Measurements from ENCODE around the gene CRTAC1.

Gene CRTAC1

DNA sequence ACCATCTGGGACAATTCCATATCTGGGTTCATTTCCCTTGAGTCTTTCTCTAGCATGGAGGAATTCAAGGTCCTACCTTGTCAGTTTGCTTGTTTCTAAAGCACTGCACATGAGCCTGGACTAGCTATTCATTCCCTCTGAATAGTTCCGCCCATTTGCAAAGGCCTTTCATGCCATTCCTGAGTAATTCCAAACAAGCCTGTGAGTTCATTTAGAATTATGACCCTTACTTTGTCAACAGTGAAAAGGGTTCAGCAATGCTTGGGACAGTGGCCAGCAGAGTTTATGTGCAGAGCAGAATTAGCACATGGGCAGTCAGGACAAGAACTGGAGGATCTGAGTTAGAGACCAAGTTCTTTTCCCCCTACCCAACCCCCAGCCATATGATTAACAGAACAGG is 27.9 kb upstream of the CRTAC1 start:
- no peak for DNase-seq (ENCODE audit: insufficient read length, low spot score)
- TF ChIP-seq TAF1 (IDR thresholded peaks at IDR 0.05; ENCODE audit: low read depth, low read length), result no peak
- no peak for TF ChIP-seq POLR2AphosphoS5 (IDR thresholded peaks at IDR 0.05; ENCODE audit: low read depth, low read length)
- no peak for TF ChIP-seq POU2F2 (IDR thresholded peaks at IDR 0.05; ENCODE audit: low read depth, low read length)
- TF ChIP-seq SPI1 (IDR thresholded peaks at IDR 0.05; ENCODE audit: low read depth, low read length), result no peak
- no peak for TF ChIP-seq POLR2A (IDR thresholded peaks at IDR 0.05; ENCODE audit: low read depth, low read length)
- TF ChIP-seq PAX5 (IDR thresholded peaks at IDR 0.05; ENCODE audit: insufficient read depth, low read length, severe bottlenecking), result no peak
- FAIRE-seq, result no peak

DNA sequence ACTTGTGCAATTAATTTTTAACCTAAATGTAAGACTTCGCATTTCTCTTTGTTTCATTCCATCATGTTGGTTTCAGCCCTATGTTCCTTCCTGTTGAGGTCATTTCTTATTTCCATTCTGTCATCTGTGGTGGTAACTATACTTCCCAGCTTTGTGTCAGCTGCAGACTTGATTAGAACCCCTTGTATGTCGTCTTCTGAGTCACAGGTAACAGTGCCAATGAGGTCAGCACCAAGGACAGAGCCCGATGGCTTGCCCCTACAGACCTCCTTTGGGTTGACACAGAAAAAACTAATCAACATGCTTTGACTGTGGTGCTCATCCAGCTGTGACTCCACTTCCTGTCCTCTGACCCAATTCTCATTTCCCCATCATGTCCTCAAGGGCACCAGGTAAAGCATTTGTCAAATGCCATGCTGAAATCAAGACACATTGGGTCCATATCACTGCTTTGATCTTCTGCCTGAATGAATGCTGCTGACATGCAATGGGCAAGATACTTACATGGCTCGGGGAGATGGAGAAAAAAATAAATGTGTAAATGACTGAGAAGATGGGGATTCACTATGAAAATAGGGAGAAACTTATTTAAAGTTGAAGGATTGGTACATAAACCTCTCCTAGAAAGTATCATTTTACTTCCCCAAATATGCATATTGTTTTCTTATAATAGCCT is 25.6 kb upstream of the CRTAC1 start:
- no peak for TF ChIP-seq POU2F2 (IDR thresholded peaks at IDR 0.05; ENCODE audit: low read depth, low read length)
- DNase-seq (ENCODE audit: insufficient read length, low spot score), result no peak
- FAIRE-seq, result no peak

GRCh38 chr10:98047009-98047741 is 16.8 kb upstream of the CRTAC1 start:
- TF ChIP-seq POLR2AphosphoS5 (IDR thresholded peaks at IDR 0.05; ENCODE audit: low read depth, low read length), result no peak
- no peak for TF ChIP-seq SPI1 (IDR thresholded peaks at IDR 0.05; ENCODE audit: low read depth, low read length)
- TF ChIP-seq POU2F2 (IDR thresholded peaks at IDR 0.05; ENCODE audit: low read depth, low read length), result no peak
- TF ChIP-seq POLR2A (IDR thresholded peaks at IDR 0.05; ENCODE audit: low read depth, low read length), result no peak
- TF ChIP-seq TAF1 (IDR thresholded peaks at IDR 0.05; ENCODE audit: low read depth, low read length), result no peak
- TF ChIP-seq PAX5 (IDR thresholded peaks at IDR 0.05; ENCODE audit: insufficient read depth, low read length, severe bottlenecking), result no peak
- DNase-seq (ENCODE audit: insufficient read length, low spot score), result no peak
- no peak for FAIRE-seq

DNA sequence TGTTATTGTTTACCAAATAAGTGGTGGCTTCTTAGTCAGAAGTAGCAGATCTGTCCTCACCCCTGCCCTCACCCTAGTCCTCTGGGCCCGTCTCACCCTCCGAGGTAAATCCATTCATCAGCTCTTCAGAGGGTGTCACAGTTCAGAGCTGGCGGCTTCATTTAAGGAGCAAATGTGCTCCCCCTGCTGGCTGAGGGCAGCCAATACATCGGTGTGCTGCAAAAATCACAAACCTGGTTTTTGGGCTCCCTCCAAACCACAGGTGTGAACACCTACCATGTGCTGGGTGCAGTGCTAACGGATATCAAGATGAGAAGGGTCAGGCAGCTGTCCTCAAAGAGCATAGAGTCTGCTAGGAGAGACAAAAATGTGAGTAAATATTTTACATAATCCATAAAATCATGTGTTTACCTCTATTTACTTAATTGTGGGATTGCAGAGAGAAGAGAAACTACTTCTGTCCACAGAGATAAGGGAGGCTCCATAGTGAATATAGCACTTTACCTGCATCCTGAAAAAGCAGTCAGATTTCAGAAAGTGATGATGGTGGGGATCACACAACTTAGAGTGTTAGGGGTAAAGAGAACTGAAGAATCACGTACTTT is 15.5 kb upstream of the CRTAC1 start:
- TF ChIP-seq SPI1 (IDR thresholded peaks at IDR 0.05; ENCODE audit: low read depth, low read length) (no peak), TAF1 (IDR thresholded peaks at IDR 0.05; ENCODE audit: low read depth, low read length) (no peak), POU2F2 (IDR thresholded peaks at IDR 0.05; ENCODE audit: low read depth, low read length) (no peak), PAX5 (IDR thresholded peaks at IDR 0.05; ENCODE audit: insufficient read depth, low read length, severe bottlenecking) (no peak), POLR2AphosphoS5 (IDR thresholded peaks at IDR 0.05; ENCODE audit: low read depth, low read length) (no peak), POLR2A (IDR thresholded peaks at IDR 0.05; ENCODE audit: low read depth, low read length) (no peak)
- DNase-seq (ENCODE audit: insufficient read length, low spot score) (no peak), FAIRE-seq (peak; percentile 93)

GRCh38 chr10:98041352-98042043 is 11.1 kb upstream of the CRTAC1 start:
- peak; percentile 69 for FAIRE-seq
- TF ChIP-seq PAX5 (IDR thresholded peaks at IDR 0.05; ENCODE audit: insufficient read depth, low read length, severe bottlenecking), result no peak
- no peak for TF ChIP-seq POLR2A (IDR thresholded peaks at IDR 0.05; ENCODE audit: low read depth, low read length)
- no peak for TF ChIP-seq POU2F2 (IDR thresholded peaks at IDR 0.05; ENCODE audit: low read depth, low read length)
- no peak for TF ChIP-seq SPI1 (IDR thresholded peaks at IDR 0.05; ENCODE audit: low read depth, low read length)
- TF ChIP-seq TAF1 (IDR thresholded peaks at IDR 0.05; ENCODE audit: low read depth, low read length), result no peak
- TF ChIP-seq POLR2AphosphoS5 (IDR thresholded peaks at IDR 0.05; ENCODE audit: low read depth, low read length), result no peak
- no peak for DNase-seq (ENCODE audit: insufficient read length, low spot score)

DNA sequence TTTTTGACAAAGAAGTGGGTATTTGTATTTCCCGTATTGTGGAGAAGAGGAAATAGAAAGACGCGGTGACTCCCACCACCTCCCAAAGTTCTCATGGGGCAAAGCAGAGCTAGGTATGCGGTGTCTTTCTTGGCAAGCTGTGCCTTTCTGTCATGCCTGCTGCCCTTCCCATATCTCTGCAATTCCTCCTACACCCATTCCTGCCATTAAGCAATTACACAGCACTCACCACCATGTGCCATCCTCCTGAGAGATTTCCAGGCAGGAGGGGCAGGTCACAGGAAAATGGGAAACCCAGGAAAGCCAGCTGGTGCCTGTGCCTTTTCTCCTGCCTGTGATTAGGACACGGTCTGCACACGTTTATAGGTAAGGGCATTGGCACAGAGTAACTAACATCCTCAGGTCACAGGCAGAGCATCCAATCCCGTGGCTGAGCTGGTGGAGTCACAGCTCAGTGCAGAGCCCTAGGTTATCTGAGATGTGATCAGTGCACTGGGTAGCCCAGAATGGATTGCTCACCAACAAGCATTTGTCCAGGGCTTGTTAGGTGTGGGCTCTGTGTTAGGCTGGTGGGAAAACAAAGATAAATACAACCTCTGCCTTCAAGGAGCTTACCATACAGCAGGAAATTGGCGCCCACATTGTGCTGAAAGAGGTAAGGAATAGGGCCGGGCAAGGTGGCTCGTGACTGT is 9.4 kb upstream of the CRTAC1 start:
- no peak for DNase-seq (ENCODE audit: insufficient read length, low spot score)

GRCh38 chr10:98038288-98038687 is 7.9 kb upstream of the CRTAC1 start:
- FAIRE-seq (no peak), DNase-seq (ENCODE audit: insufficient read length, low spot score) (no peak)
- TF ChIP-seq POLR2A (IDR thresholded peaks at IDR 0.05; ENCODE audit: low read depth, low read length) (no peak), TAF1 (IDR thresholded peaks at IDR 0.05; ENCODE audit: low read depth, low read length) (no peak), POLR2AphosphoS5 (IDR thresholded peaks at IDR 0.05; ENCODE audit: low read depth, low read length) (no peak), PAX5 (IDR thresholded peaks at IDR 0.05; ENCODE audit: insufficient read depth, low read length, severe bottlenecking) (no peak), POU2F2 (IDR thresholded peaks at IDR 0.05; ENCODE audit: low read depth, low read length) (no peak), SPI1 (IDR thresholded peaks at IDR 0.05; ENCODE audit: low read depth, low read length) (no peak)

More for the DNA sequence above, 9.4 kb upstream of the CRTAC1 start:
- FAIRE-seq, result no peak
- no peak for TF ChIP-seq POLR2AphosphoS5 (IDR thresholded peaks at IDR 0.05; ENCODE audit: low read depth, low read length)
- no peak for TF ChIP-seq SPI1 (IDR thresholded peaks at IDR 0.05; ENCODE audit: low read depth, low read length)
- no peak for TF ChIP-seq PAX5 (IDR thresholded peaks at IDR 0.05; ENCODE audit: insufficient read depth, low read length, severe bottlenecking)
- TF ChIP-seq TAF1 (IDR thresholded peaks at IDR 0.05; ENCODE audit: low read depth, low read length), result no peak
- no peak for TF ChIP-seq POLR2A (IDR thresholded peaks at IDR 0.05; ENCODE audit: low read depth, low read length)
- no peak for TF ChIP-seq POU2F2 (IDR thresholded peaks at IDR 0.05; ENCODE audit: low read depth, low read length)

GRCh38 chr10:98035599-98035998 is 5.2 kb upstream of the CRTAC1 start:
- no peak for FAIRE-seq
- TF ChIP-seq POLR2AphosphoS5 (IDR thresholded peaks at IDR 0.05; ENCODE audit: low read depth, low read length), result no peak
- no peak for TF ChIP-seq SPI1 (IDR thresholded peaks at IDR 0.05; ENCODE audit: low read depth, low read length)
- TF ChIP-seq PAX5 (IDR thresholded peaks at IDR 0.05; ENCODE audit: insufficient read depth, low read length, severe bottlenecking), result no peak
- no peak for TF ChIP-seq POLR2A (IDR thresholded peaks at IDR 0.05; ENCODE audit: low read depth, low read length)
- TF ChIP-seq POU2F2 (IDR thresholded peaks at IDR 0.05; ENCODE audit: low read depth, low read length), result no peak
- TF ChIP-seq TAF1 (IDR thresholded peaks at IDR 0.05; ENCODE audit: low read depth, low read length), result no peak
- DNase-seq (ENCODE audit: insufficient read length, low spot score), result no peak

Measured in GM12891 (cell line).